H9 (cell line): ENCODE results near the gene MOCS1. TPM values are rescaled to one million over a fixed set of nuclear protein-coding genes. Genes with fewer than 3 reads are reported as not detected.

Experiments used
- DNase-seq: peaks from one replicate; pipeline ENCODE4 v3.0.0-alpha.2; 2017
- H2AFZ ChIP-seq: one replicate; pipeline ENCODE4 v1.6.1; 2013; ENCODE audit warnings: mild to moderate bottlenecking, low read length, control low read depth, moderate library complexity
- H2AK5ac ChIP-seq: 2 replicates; pipeline ENCODE4 v1.6.1; 2013; ENCODE audit warnings: low read length, control low read depth, mixed read lengths; ENCODE audit not compliant: insufficient read length
- H2BK120ac ChIP-seq: one replicate; pipeline ENCODE4 v1.6.1; 2013; ENCODE audit warnings: low read depth, mild to moderate bottlenecking, low read length, control low read depth, inconsistent platforms; ENCODE audit not compliant: poor library complexity, severe bottlenecking
- H2BK12ac ChIP-seq: 2 replicates; pipeline ENCODE4 v1.6.1; 2013; ENCODE audit warnings: low read length, control low read depth, mixed read lengths, low read depth; ENCODE audit not compliant: insufficient read length
- H2BK15ac ChIP-seq: 2 replicates; pipeline ENCODE4 v1.6.1; 2013; ENCODE audit warnings: low read depth, low read length, control low read depth
- H2BK20ac ChIP-seq: one replicate; pipeline ENCODE4 v1.6.1; 2013; ENCODE audit warnings: low read depth, mild to moderate bottlenecking, low read length, control low read depth, inconsistent platforms; ENCODE audit not compliant: poor library complexity, severe bottlenecking
- H2BK5ac ChIP-seq: 2 replicates; pipeline ENCODE4 v1.6.1; 2013; ENCODE audit warnings: low read length, control low read depth, mixed read lengths; ENCODE audit not compliant: insufficient read length
- H3K14ac ChIP-seq: 2 replicates; pipeline ENCODE4 v1.6.1; 2013; ENCODE audit warnings: low read length, control low read depth; ENCODE audit not compliant: insufficient read depth
- H3K18ac ChIP-seq: 2 replicates; pipeline ENCODE4 v1.6.1; 2013; ENCODE audit warnings: low read depth, mild to moderate bottlenecking, mixed read lengths, low read length, control low read depth; ENCODE audit not compliant: insufficient read length
- H3K23ac ChIP-seq: 2 replicates; pipeline ENCODE4 v1.6.1; 2013; ENCODE audit warnings: low read length, control low read depth, mixed read lengths, low read depth; ENCODE audit not compliant: insufficient read length
- H3K23me2 ChIP-seq: 2 replicates; pipeline ENCODE4 v1.6.1; 2013; ENCODE audit warnings: low read depth, mild to moderate bottlenecking, mixed read lengths, low read length, control low read depth; ENCODE audit not compliant: insufficient read length, poor library complexity, severe bottlenecking
- H3K27ac ChIP-seq: 2 replicates; pipeline ENCODE4 v1.5.1; 2013; ENCODE audit warnings: low read length, control low read depth, mixed read lengths, low read depth; ENCODE audit not compliant: insufficient read length
- H3K27me3 ChIP-seq: 2 replicates; pipeline ENCODE4 v1.6.1; 2013; ENCODE audit warnings: low read length, control low read depth, inconsistent platforms; ENCODE audit not compliant: insufficient read depth
- H3K4ac ChIP-seq: 2 replicates; pipeline ENCODE4 v1.6.1; 2013; ENCODE audit warnings: low read depth, mild to moderate bottlenecking, control low read depth, inconsistent platforms, low read length, moderate library complexity
- H3K4me1 ChIP-seq: 2 replicates; pipeline ENCODE4 v1.6.1; 2013; ENCODE audit warnings: low read length, control low read depth, inconsistent platforms; ENCODE audit not compliant: insufficient read depth
- H3K4me2 ChIP-seq: 2 replicates; pipeline ENCODE4 v1.6.1; 2013; ENCODE audit warnings: low read length, control low read depth, mixed read lengths; ENCODE audit not compliant: insufficient read length, insufficient read depth
- H3K56ac ChIP-seq: 2 replicates; pipeline ENCODE4 v1.6.1; 2013; ENCODE audit warnings: low read depth, mild to moderate bottlenecking, mixed read lengths, low read length, control low read depth; ENCODE audit not compliant: insufficient read length
- H3K79me1 ChIP-seq: 2 replicates; pipeline ENCODE4 v1.6.1; 2013; ENCODE audit warnings: low read depth, mild to moderate bottlenecking, moderate library complexity, low read length, control low read depth, inconsistent platforms; ENCODE audit not compliant: insufficient read depth, poor library complexity, severe bottlenecking
- H3K79me2 ChIP-seq: 2 replicates; pipeline ENCODE4 v1.6.1; 2013; ENCODE audit warnings: low read length, control low read depth, inconsistent platforms; ENCODE audit not compliant: insufficient read depth
- H3K9ac ChIP-seq: 2 replicates; pipeline ENCODE4 v1.6.1; 2013; ENCODE audit warnings: low read length, control low read depth, mixed read lengths; ENCODE audit not compliant: insufficient read length; ENCODE audit errors: extremely low read depth
- H3K9me3 ChIP-seq: one replicate; pipeline ENCODE4 v1.6.1; 2013; ENCODE audit warnings: low read depth, low read length, inconsistent platforms; ENCODE audit not compliant: control insufficient read depth
- H3T11ph ChIP-seq: one replicate; pipeline ENCODE4 v1.6.1; 2013; ENCODE audit warnings: mild to moderate bottlenecking, low read length, control low read depth, inconsistent platforms
- H4K20me1 ChIP-seq: one replicate; pipeline ENCODE4 v1.6.1; 2013; ENCODE audit not compliant: control insufficient read depth, insufficient read length, insufficient read depth
- H4K5ac ChIP-seq: 2 replicates; pipeline ENCODE4 v1.6.1; 2013; ENCODE audit warnings: low read depth, mild to moderate bottlenecking, mixed read lengths, low read length, control low read depth; ENCODE audit not compliant: insufficient read length
- H4K8ac ChIP-seq: replicated peaks from 2 replicates; pipeline ENCODE4 v1.6.1; 2013; ENCODE audit warnings: low read length, control low read depth, mixed read lengths, low read depth; ENCODE audit not compliant: insufficient read length
- H4K91ac ChIP-seq: 2 replicates; pipeline ENCODE4 v1.6.1; 2013; ENCODE audit warnings: low read depth, mild to moderate bottlenecking, moderate library complexity, mixed read lengths, low read length, control low read depth; ENCODE audit not compliant: insufficient read length
- H3K27ac Mint-ChIP-seq, 3 experiments: 2 replicates in 2 of 3; 3 replicates in 1 of 3; pipeline ENCODE4 v1.8.0; 2020 to 2021; ENCODE audit warnings: mixed read lengths in 3 of 3, mild to moderate bottlenecking in 1 of 3, moderate library complexity in 1 of 3
- H3K27me3 Mint-ChIP-seq: 2 replicates; pipeline ENCODE4 v1.8.0; 2021; ENCODE audit warnings: low read depth, mild to moderate bottlenecking, moderate library complexity, mixed read lengths
- H3K36me3 Mint-ChIP-seq, 3 experiments: 2 replicates in 2 of 3; 3 replicates in 1 of 3; pipeline ENCODE4 v1.8.0; 2020 to 2021; ENCODE audit warnings: low read depth in 3 of 3, mixed read lengths in 3 of 3; ENCODE audit not compliant: insufficient read depth in 1 of 3
- H3K4me1 Mint-ChIP-seq, 2 experiments: 2 replicates each; pipeline ENCODE4 v1.8.0; 2020; ENCODE audit warnings: mixed read lengths in 2 of 2
- H3K4me3 Mint-ChIP-seq, 2 experiments: 2 replicates in 1 of 2; 3 replicates in 1 of 2; pipeline ENCODE4 v1.8.0; 2020 to 2021; ENCODE audit warnings: mild to moderate bottlenecking in 2 of 2, mixed read lengths in 2 of 2, moderate library complexity in 1 of 2
- H3K9me3 Mint-ChIP-seq, 2 experiments: 2 replicates in 1 of 2; 3 replicates in 1 of 2; pipeline ENCODE4 v1.8.0; 2020; ENCODE audit warnings: mild to moderate bottlenecking in 2 of 2, mixed read lengths in 2 of 2, moderate library complexity in 1 of 2
- CTCF ChIP-seq: fragments of 200-600 bp; sonication (generic); conservative IDR thresholded peaks from 3 replicates; pipeline ENCODE4 v1.8.0; 2021; ENCODE audit warnings: antibody characterized with exemption, mild to moderate bottlenecking
- WGBS: extraction: QIAGEN DNeasy Blood & Tissue Kit; methylation state at CpG from one replicate; pipeline ENCODE4 v1.1.7; 2013; ENCODE audit warnings: missing lambda C conversion rate, low lambda C conversion rate, mixed read lengths; ENCODE audit not compliant: insufficient read length; ENCODE audit errors: extremely low coverage; 5-methylcytosine and 5-hydroxymethylcytosine counted together
- total RNA-seq: library from RNA; stranded (reverse); gene quantifications from 2 replicates; pipeline ENCODE4 v1.2.1, GENCODE V29; 2021

MOCS1 gene
- total RNA-seq, 1 experiment from 2014 or later: 15.2 TPM

GRCh38 chr6:39965751-39966150, 31.5 kb upstream of the MOCS1 start:
- no peaks in the 10 kb centered on the region for H3K9me3 Mint-ChIP-seq
- DNase-seq: no peak

More at GRCh38 chr6:39965751-39966150, 31.5 kb upstream of the MOCS1 start:
- Histone ChIP-seq H4K5ac (no peak overlapping the region), H3K27me3 (no peaks in the 10 kb centered on the region), H3K27ac (no peak overlapping the region), H3K14ac (no peak overlapping the region), H2BK120ac (no peak overlapping the region), H2BK15ac (no peak overlapping the region), H2BK20ac (no peak overlapping the region), H3K4me1 (no peaks in the 10 kb centered on the region), H3T11ph (no peak overlapping the region), H3K9ac (no peak overlapping the region), H2AFZ (no peak overlapping the region), H4K20me1 (no peaks in the 10 kb centered on the region), H2AK5ac (no peak overlapping the region), H3K18ac (no peak overlapping the region), H4K8ac (peak overlapping the region; percentile 38), H2BK5ac (no peak overlapping the region), H2BK12ac (no peak overlapping the region), H3K56ac (no peak overlapping the region), H3K9me3 (no peaks in the 10 kb centered on the region), H3K79me1 (no peaks in the 10 kb centered on the region), H3K4ac (no peak overlapping the region), H3K23me2 (no peaks in the 10 kb centered on the region), H4K91ac (no peak overlapping the region), H3K79me2 (no peaks in the 10 kb centered on the region), H3K4me2 (no peak overlapping the region), H3K23ac (no peak overlapping the region)
- no peak overlapping the region for H3K27ac Mint-ChIP-seq
- no peaks in the 10 kb centered on the region for H3K36me3 Mint-ChIP-seq
- WGBS: no CpG with 5 or more reads among the region's 2 CpGs
- no peak for TF ChIP-seq CTCF
- H3K27me3 Mint-ChIP-seq: peaks cover 4% of the 10 kb centered on the region; the same call in 1 of the 2 replicates
- H3K4me3 Mint-ChIP-seq: no peak overlapping the region
- no peaks in the 10 kb centered on the region for H3K4me1 Mint-ChIP-seq
